ENCODE results near the gene SMAP2. TPM values are rescaled to one million over a fixed set of nuclear protein-coding genes. Genes with fewer than 3 reads are reported as not detected.

Gene SMAP2
- total RNA-seq, 4 donors from 2014 or later, result 14.9 to 121 (median 47.5) TPM

- no peaks in the 10 kb centered on the region for H3K9me3 ChIP-seq
- in situ Hi-C loops (cut with MboI; ENCODE audit: low sequenced_read_pairs in 4 of 4) (no loop called here), intact Hi-C loops (cut with DNase I; ENCODE audit: low total_unique reads) (no loop called here)
- TF ChIP-seq POLR2A (IDR thresholded peaks at IDR 0.05) (no peak), CTCF (IDR thresholded peaks at IDR 0.05 in 4 of 5, conservative IDR thresholded peaks at IDR 0.05 in 1 of 5) (no peak)
- peaks cover 4 to 45% of the 10 kb centered on the region in 2 donors for H3K36me3 ChIP-seq
- no peaks in the 10 kb centered on the region for H3K4me1 ChIP-seq
- no peaks in the 10 kb centered on the region for H3K27me3 ChIP-seq
- ATAC-seq, result no peak
- DNase-seq, result no peak
- H3K27ac ChIP-seq, result no peak overlapping the region
- no peak overlapping the region for H3K4me3 ChIP-seq
These were observed 43.2 kb downstream of the SMAP2 start for GRCh38 chr1:40416709-40417108.

- in situ Hi-C loops (cut with MboI; ENCODE audit: low sequenced_read_pairs in 4 of 4), result no loop called here
These were observed 48.2 kb downstream of the SMAP2 start for GRCh38 chr1:40421431-40422384.

GRCh38 chr1:40422630-40423263 is 49.2 kb downstream of the SMAP2 start:
- in situ Hi-C loops (cut with MboI; ENCODE audit: low sequenced_read_pairs in 4 of 4) (no loop called here), intact Hi-C loops (cut with DNase I; ENCODE audit: low total_unique reads) (no loop called here)
- H3K4me3 ChIP-seq, result no peak overlapping the region
- ATAC-seq (no peak), DNase-seq (no peak)
- no peak for TF ChIP-seq CTCF (IDR thresholded peaks at IDR 0.05 in 4 of 5, conservative IDR thresholded peaks at IDR 0.05 in 1 of 5)
- peaks cover 0 to 23% of the 10 kb centered on the region in 2 donors for H3K36me3 ChIP-seq
- H3K9me3 ChIP-seq, result no peaks in the 10 kb centered on the region
- H3K27me3 ChIP-seq, result no peaks in the 10 kb centered on the region
- peaks cover 8 to 9% of the 10 kb centered on the region in 2 donors for H3K4me1 ChIP-seq
- H3K27ac ChIP-seq, result no peak overlapping the region

More at GRCh38 chr1:40421431-40422384, 48.2 kb downstream of the SMAP2 start:
- H3K36me3 ChIP-seq, result peaks cover 0 to 33% of the 10 kb centered on the region in 2 donors
- H3K4me3 ChIP-seq, result no peak overlapping the region
- H3K27ac ChIP-seq, result no peak overlapping the region
- intact Hi-C loops (cut with DNase I; ENCODE audit: low total_unique reads), result no loop called here
- no peak for DNase-seq
- H3K9me3 ChIP-seq, result no peaks in the 10 kb centered on the region
- H3K4me1 ChIP-seq, result peaks cover 8 to 9% of the 10 kb centered on the region in 2 donors
- no peak for TF ChIP-seq POLR2A (IDR thresholded peaks at IDR 0.05)
- no peak for TF ChIP-seq CTCF (IDR thresholded peaks at IDR 0.05 in 4 of 5, conservative IDR thresholded peaks at IDR 0.05 in 1 of 5)
- ATAC-seq, result no peak
- H3K27me3 ChIP-seq, result no peaks in the 10 kb centered on the region

GRCh38 chr1:40423264-40423642 is 49.7 kb downstream of the SMAP2 start:
- TF ChIP-seq POLR2A (IDR thresholded peaks at IDR 0.05), result peak in 1 of 2 donors; percentile 13
- no peak for TF ChIP-seq CTCF (IDR thresholded peaks at IDR 0.05 in 4 of 5, conservative IDR thresholded peaks at IDR 0.05 in 1 of 5)
- no peak overlapping the region for H3K4me3 ChIP-seq

More at GRCh38 chr1:40423264-40423642, 49.7 kb downstream of the SMAP2 start:
- peaks cover 8 to 9% of the 10 kb centered on the region in 2 donors for H3K4me1 ChIP-seq
- H3K27me3 ChIP-seq, result no peaks in the 10 kb centered on the region
- no peak for ATAC-seq
- H3K27ac ChIP-seq, result no peak overlapping the region
- DNase-seq, result no peak
- in situ Hi-C loops (cut with MboI; ENCODE audit: low sequenced_read_pairs in 4 of 4) (no loop called here), intact Hi-C loops (cut with DNase I; ENCODE audit: low total_unique reads) (no loop called here)
- no peaks in the 10 kb centered on the region for H3K9me3 ChIP-seq
- peaks cover 0 to 20% of the 10 kb centered on the region in 2 donors for H3K36me3 ChIP-seq

Measured in gastrocnemius medialis (tissue), 4 donors.